ACC112 (cell line): Measurements from ENCODE around the gene GPR161.

Source experiments
- H2AFZ ChIP-seq: fragments of 200-600 bp; sonication (generic); one replicate; pipeline ENCODE4 v1.6.0; 2017; ENCODE audit warnings: antibody characterized with exemption, low read length; ENCODE audit not compliant: unreplicated experiment
- H3K27ac ChIP-seq: fragments of 200-600 bp; sonication (generic); 2 replicates; pipeline ENCODE4 v1.5.1; 2014; ENCODE audit warnings: low read depth, mild to moderate bottlenecking, antibody characterized with exemption, low read length, moderate library complexity
- H3K27me3 ChIP-seq: fragments of 200-600 bp; sonication (generic); 2 replicates; pipeline ENCODE4 v1.6.1; 2014; ENCODE audit warnings: mild to moderate bottlenecking, antibody characterized with exemption, low read length, moderate library complexity, mixed read lengths; ENCODE audit not compliant: insufficient read depth
- H3K36me3 ChIP-seq: fragments of 200-600 bp; sonication (generic); 2 replicates; pipeline ENCODE4 v1.6.1; 2016; ENCODE audit warnings: mild to moderate bottlenecking, antibody characterized with exemption, low read length, moderate library complexity, mixed read lengths; ENCODE audit not compliant: insufficient read depth
- H3K4me1 ChIP-seq: fragments of 200-600 bp; sonication (generic); one replicate; pipeline ENCODE4 v1.6.1; 2016; ENCODE audit warnings: low read length, mixed read lengths; ENCODE audit not compliant: insufficient read depth, unreplicated experiment, control insufficient read depth
- H3K4me3 ChIP-seq: fragments of 200-600 bp; sonication (generic); 2 replicates; pipeline ENCODE4 v1.5.1; 2014; ENCODE audit warnings: mild to moderate bottlenecking, low read depth, low read length
- H3K79me2 ChIP-seq: fragments of 200-600 bp; sonication (generic); one replicate; pipeline ENCODE4 v1.6.0; 2016; ENCODE audit warnings: low read length; ENCODE audit not compliant: control insufficient read depth, unreplicated experiment, insufficient read depth

Gene GPR161

GRCh38 chr1:168088511-168089325, 48.0 kb downstream of the GPR161 start:
- no peaks in the 10 kb centered on the region for H3K27me3 ChIP-seq
- H3K79me2 ChIP-seq: no peaks in the 10 kb centered on the region
- no peak overlapping the region for H2AFZ ChIP-seq
- peaks cover 8% of the 10 kb centered on the region for H3K4me1 ChIP-seq
- H3K27ac ChIP-seq: no peak overlapping the region
- H3K4me3 ChIP-seq: no peak overlapping the region
- peaks cover 2% of the 10 kb centered on the region; the same call in 1 of the 2 replicates for H3K36me3 ChIP-seq

GRCh38 chr1:168087696-168088095, 49.0 kb downstream of the GPR161 start:
- no peaks in the 10 kb centered on the region for H3K27me3 ChIP-seq
- no peak overlapping the region for H2AFZ ChIP-seq
- H3K27ac ChIP-seq: no peak overlapping the region
- H3K4me3 ChIP-seq: no peak overlapping the region
- H3K36me3 ChIP-seq: peaks cover 2% of the 10 kb centered on the region; the same call in 1 of the 2 replicates
- H3K79me2 ChIP-seq: no peaks in the 10 kb centered on the region
- peaks cover 8% of the 10 kb centered on the region for H3K4me1 ChIP-seq

- no peak overlapping the region for H3K27ac ChIP-seq
- H3K27me3 ChIP-seq: no peaks in the 10 kb centered on the region
- no peak overlapping the region for H3K4me3 ChIP-seq
- H3K79me2 ChIP-seq: no peaks in the 10 kb centered on the region
- H3K4me1 ChIP-seq: peaks cover 16% of the 10 kb centered on the region
- peaks cover 2% of the 10 kb centered on the region; the same call in 1 of the 2 replicates for H3K36me3 ChIP-seq
- H2AFZ ChIP-seq: no peak overlapping the region
Measured at GRCh38 chr1:168086438-168086837, 50.3 kb downstream of the GPR161 start.

- H2AFZ ChIP-seq: no peak overlapping the region
- peaks cover 25% of the 10 kb centered on the region for H3K4me1 ChIP-seq
- no peaks in the 10 kb centered on the region for H3K79me2 ChIP-seq
- no peaks in the 10 kb centered on the region for H3K27me3 ChIP-seq
- peaks cover 2% of the 10 kb centered on the region; the same call in 1 of the 2 replicates for H3K36me3 ChIP-seq
- no peak overlapping the region for H3K4me3 ChIP-seq
- no peak overlapping the region for H3K27ac ChIP-seq
Measured at GRCh38 chr1:168085401-168085872, 51.3 kb downstream of the GPR161 start.

GRCh38 chr1:168084396-168085231, 52.1 kb downstream of the GPR161 start:
- H3K4me3 ChIP-seq: no peak overlapping the region
- H2AFZ ChIP-seq: no peak overlapping the region
- no peaks in the 10 kb centered on the region for H3K27me3 ChIP-seq
- H3K36me3 ChIP-seq: peaks cover 2% of the 10 kb centered on the region; the same call in 1 of the 2 replicates
- no peak overlapping the region for H3K27ac ChIP-seq
- no peaks in the 10 kb centered on the region for H3K79me2 ChIP-seq
- H3K4me1 ChIP-seq: peaks cover 33% of the 10 kb centered on the region

GRCh38 chr1:168083456-168084325, 53.0 kb downstream of the GPR161 start:
- H3K36me3 ChIP-seq: peaks cover 2% of the 10 kb centered on the region; the same call in 1 of the 2 replicates
- no peaks in the 10 kb centered on the region for H3K79me2 ChIP-seq
- H3K4me3 ChIP-seq: no peak overlapping the region
- H3K27ac ChIP-seq: no peak overlapping the region
- H3K27me3 ChIP-seq: no peaks in the 10 kb centered on the region
- peaks cover 27% of the 10 kb centered on the region for H3K4me1 ChIP-seq
- H2AFZ ChIP-seq: no peak overlapping the region

- Histone ChIP-seq H3K4me3 (no peak overlapping the region), H3K4me1 (peaks cover 27% of the 10 kb centered on the region), H3K27me3 (no peaks in the 10 kb centered on the region), H2AFZ (no peak overlapping the region), H3K36me3 (peaks cover 2% of the 10 kb centered on the region; the same call in 1 of the 2 replicates), H3K79me2 (no peaks in the 10 kb centered on the region), H3K27ac (peak overlapping the region; percentile 86)
Measured at GRCh38 chr1:168082008-168082876, 54.5 kb downstream of the GPR161 start.

- H3K36me3 ChIP-seq: peaks cover 5% of the 10 kb centered on the region
- peaks cover 27% of the 10 kb centered on the region for H3K4me1 ChIP-seq
- H3K79me2 ChIP-seq: no peaks in the 10 kb centered on the region
- H3K27ac ChIP-seq: peak overlapping the region; percentile 86
- no peak overlapping the region for H2AFZ ChIP-seq
- no peak overlapping the region for H3K4me3 ChIP-seq
- H3K27me3 ChIP-seq: no peaks in the 10 kb centered on the region
Measured at GRCh38 chr1:168081373-168082007, 55.2 kb downstream of the GPR161 start.

- Histone ChIP-seq H3K27ac (peak overlapping the region; percentile 86), H3K36me3 (peaks cover 9% of the 10 kb centered on the region)
Measured at GRCh38 chr1:168079761-168080160, 57.0 kb downstream of the GPR161 start.

More at GRCh38 chr1:168079761-168080160, 57.0 kb downstream of the GPR161 start:
- peaks cover 27% of the 10 kb centered on the region for H3K4me1 ChIP-seq
- no peaks in the 10 kb centered on the region for H3K27me3 ChIP-seq
- no peaks in the 10 kb centered on the region for H3K79me2 ChIP-seq
- H3K4me3 ChIP-seq: no peak overlapping the region
- H2AFZ ChIP-seq: no peak overlapping the region
